ENCODE measurements around the gene WDR70.

The WDR70 gene

DNA sequence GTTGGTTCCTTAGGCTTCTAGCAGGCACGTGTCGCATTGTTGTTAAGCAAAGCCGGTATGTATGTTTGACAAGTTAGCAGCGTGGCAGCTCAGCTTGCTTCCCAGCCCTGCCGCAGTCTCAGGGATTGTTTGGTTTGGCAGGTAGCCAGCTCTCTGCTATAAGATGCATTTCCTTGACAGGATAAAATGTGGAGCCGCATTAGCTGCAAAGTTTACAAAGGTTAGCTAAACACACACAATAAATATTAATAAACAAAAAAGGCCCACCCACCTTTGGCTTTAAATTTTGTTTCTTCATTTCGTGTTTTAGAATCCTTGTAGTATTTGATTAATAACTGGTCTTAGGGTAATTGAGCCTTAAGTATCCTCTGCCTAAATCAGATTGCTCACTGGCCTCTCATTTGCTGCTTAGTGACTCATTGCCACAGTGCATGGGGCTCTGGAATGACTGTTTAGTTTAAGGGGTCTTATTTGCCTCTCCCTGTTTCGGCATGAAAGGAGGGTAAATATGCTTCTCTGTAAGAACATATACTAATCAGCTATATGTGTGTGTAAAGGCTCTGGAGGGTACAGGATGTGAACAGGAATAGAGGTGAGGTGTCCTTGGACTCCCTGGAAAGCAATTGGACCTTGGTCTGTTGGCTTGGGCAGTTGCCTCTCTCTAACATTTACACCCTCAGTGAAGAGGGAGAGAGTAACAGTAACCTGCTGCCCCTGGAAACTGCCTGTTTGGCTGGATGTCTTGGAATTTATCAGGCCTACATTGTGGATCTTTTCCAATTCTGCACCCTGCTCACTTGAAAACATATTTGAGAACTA, 338.7 kb downstream of the WDR70 start:
- H3K4me3 ChIP-seq (ENCODE audit: low read depth, low read length): 0 out of 2 replicates have a peak overlapping the region, but pooled peaks have one; percentile 10
- TF ChIP-seq, protein P1, sequence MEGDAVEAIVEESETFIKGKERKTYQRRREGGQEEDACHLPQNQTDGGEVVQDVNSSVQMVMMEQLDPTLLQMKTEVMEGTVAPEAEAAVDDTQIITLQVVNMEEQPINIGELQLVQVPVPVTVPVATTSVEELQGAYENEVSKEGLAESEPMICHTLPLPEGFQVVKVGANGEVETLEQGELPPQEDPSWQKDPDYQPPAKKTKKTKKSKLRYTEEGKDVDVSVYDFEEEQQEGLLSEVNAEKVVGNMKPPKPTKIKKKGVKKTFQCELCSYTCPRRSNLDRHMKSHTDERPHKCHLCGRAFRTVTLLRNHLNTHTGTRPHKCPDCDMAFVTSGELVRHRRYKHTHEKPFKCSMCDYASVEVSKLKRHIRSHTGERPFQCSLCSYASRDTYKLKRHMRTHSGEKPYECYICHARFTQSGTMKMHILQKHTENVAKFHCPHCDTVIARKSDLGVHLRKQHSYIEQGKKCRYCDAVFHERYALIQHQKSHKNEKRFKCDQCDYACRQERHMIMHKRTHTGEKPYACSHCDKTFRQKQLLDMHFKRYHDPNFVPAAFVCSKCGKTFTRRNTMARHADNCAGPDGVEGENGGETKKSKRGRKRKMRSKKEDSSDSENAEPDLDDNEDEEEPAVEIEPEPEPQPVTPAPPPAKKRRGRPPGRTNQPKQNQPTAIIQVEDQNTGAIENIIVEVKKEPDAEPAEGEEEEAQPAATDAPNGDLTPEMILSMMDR (IDR thresholded peaks at IDR 0.05; ENCODE audit: low read depth, low read length): no peak

DNA sequence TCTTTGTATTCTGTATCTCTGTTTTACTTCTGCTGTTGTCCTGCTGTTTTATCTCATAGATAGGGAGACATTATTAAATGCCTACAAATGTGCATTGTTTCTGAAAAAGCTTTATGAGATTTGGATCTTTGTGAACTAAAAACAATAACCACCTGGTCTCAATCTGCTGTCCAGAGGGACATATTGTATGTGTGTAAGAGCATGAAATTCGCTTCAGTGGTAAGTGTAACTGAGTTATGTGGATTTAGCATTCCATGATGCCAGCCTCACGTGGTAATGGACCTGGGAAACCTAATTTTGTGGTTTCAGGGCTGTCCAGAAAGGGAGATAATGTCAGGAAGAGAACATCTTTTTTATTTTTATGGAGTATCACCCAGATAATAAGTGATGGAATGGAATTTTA, 341.4 kb downstream of the WDR70 start:
- H3K4me3 ChIP-seq (ENCODE audit: low read depth, low read length): no peak overlapping the region
- TF ChIP-seq, protein P1 (IDR thresholded peaks at IDR 0.05; ENCODE audit: low read depth, low read length): no peak

DNA sequence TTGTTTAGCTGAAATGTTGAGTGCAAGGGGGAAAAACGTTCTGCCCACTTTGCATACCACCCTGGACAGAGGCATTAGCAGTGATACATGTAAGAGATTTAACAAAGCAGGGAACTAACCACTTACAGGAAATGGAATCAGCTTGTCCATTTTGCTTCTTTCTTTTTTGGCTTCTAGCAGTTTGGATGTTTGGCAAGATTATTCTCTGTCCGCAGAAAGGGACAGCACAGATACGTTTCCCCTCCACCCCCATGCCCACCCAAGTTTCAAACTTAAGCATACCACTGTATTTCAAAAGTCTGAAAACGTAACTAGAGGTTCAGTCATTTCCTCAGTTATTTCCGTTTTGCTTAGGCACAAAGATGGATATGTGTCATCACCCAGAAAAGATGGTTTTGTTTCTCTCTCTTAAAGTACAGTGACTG, 342.3 kb downstream of the WDR70 start:
- TF ChIP-seq, protein P1 (IDR thresholded peaks at IDR 0.05; ENCODE audit: low read depth, low read length): no peak
- H3K4me3 ChIP-seq (ENCODE audit: low read depth, low read length): no peak overlapping the region

DNA sequence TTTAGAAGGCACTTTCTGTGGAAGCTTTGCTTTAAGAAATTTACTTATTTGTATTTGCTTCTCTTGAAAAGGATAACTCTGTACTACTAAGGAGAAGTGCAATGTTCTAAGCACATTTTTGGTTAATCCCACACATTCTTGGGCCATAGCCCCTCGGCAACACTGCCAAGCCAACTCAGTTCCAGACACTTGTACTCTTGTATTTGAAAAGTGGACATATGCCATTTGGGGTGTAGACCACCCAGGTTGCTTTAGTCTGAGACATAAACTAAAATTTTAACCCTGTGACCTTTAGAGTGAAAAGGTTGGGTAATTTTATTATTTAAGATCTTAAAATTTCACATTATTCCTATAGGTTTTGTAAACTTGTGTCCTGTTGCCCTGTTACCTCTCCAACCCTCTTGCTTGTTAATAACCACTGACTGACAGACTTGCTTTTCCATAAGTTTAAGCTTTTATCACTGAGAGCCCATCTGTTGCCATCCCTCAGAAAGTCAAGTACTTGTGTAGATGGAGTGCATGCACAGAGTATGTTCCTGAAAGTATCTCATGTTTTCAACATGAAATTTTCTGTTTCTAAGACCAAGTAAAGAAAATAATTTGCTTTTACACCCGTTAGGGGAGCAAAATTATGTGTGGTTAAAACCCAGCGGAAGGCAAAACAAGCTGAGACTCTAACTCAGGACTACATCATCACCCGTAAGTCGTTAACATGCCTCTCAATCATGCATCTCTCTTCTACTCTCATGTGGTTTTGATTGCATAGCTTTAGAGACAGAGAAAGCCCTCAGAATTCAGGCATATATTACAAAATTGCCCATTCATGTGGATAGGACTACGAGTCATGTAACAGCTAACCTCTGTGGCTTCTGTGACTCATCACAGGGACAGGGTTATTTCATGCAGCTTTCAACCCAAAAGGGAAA, 343.4 kb downstream of the WDR70 start:
- no peak overlapping the region for H3K4me3 ChIP-seq (ENCODE audit: low read depth, low read length)
- TF ChIP-seq, protein P1 (IDR thresholded peaks at IDR 0.05; ENCODE audit: low read depth, low read length): no peak

DNA sequence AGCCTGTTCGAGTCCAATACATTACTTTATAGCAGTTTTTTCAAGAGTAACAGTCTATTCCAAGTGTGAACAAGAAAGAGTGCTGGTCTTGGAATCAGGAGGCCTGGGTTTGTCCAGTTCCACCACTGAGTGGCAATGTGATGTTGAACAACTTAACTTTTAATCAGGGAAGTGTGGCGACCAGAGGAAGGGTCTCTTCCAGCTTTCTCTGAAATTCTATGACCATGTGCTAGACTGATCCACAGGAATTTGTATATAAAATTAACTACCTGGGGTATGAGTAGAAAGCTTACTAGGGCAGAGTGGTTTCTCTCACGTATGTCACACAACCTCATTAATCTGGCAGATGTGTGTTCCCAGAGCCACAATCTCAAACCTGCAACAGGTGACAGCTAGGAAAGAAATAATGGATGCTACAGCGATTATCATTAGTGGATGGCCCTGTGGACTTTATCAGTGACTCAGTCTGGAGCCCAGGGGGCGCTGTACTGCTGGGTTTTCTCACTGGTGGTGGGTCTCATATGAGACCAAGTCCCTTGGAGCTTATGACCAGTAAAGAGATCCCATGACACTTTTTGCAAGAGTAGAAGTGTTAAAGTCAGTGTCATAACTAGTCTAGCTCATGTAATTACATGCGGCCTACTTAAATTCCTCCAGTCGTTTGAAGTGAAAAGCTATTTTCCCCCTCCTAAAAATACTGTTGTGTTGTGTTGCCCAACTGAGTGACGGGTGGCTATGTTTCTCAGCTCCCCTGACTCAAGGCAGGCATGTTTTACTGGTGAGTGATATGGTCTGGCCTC, 344.2 kb downstream of the WDR70 start:
- H3K4me3 ChIP-seq (ENCODE audit: low read depth, low read length): no peak overlapping the region
- TF ChIP-seq, protein P1 (IDR thresholded peaks at IDR 0.05; ENCODE audit: low read depth, low read length): peak; percentile 33; the same call in 1 of the 2 replicates

DNA sequence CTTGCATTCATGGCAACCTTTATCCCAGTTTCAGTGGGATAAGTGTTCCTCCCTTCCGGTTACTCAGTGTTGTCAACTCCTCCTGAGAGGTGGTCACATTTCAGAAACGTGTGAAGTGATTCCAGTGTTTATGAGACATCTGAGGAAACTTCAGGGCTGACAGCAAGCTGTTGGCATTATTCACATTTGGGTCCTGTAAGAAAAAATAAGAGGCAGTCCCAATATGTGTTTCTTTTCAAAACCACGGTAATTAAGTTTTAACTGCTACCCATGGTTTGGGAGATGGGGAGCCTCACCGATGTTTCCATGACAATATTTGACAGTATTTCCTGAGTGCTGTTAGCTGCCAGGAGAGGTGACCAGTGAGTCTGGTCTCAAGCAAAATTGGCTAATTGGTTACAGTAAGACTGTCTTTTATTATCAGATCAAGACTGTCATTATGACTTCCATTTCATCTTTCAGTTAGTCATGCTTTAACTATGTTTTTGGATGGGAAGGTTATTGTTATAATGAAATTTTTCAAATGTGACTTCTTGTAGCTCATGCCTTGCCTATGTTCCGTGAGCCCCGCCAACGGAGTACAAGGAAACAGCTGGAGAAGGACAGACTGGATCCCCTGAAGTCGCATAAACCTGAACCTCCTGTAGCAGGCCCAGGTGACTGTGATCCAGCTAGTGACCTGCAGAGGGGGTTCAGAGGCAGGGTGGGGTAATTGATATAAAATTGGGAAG, 345.4 kb downstream of the WDR70 start:
- TF ChIP-seq, protein P1 (IDR thresholded peaks at IDR 0.05; ENCODE audit: low read depth, low read length): no peak
- H3K4me3 ChIP-seq (ENCODE audit: low read depth, low read length): no peak overlapping the region
